Measurements from ENCODE around the gene ZNF423.

DNA sequence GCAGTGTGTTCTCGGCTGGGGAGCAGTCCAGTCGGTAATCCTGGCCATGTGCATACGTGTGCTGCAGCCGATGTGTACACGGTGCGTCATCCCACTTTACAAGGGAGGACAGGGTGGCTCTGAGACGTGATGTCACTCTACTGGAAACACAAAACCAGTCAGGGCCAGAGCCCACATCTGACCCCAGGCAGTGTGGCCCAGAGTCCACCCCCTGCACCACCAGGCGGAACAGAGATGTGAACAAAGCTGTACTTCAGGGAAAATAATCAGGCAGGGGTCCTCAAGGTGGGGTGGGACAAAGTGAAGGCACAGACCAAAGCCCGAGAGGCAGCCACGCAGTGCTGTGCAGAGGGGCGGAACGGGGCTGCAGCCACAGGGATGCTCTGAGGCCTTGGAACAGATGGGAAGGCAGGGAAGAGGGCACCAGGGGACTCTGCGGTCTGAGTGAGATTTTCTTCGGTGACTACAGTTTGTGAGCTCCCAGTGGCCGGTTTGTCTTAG, 181.5 kb downstream of the ZNF423 start:
- no peak for TF ChIP-seq NR1H2 (CRISPR knock-in tag; IDR thresholded peaks at IDR 0.05)
- TF ChIP-seq EP300 (IDR thresholded peaks at IDR 0.05; ENCODE audit: low read length): no peak
- TF ChIP-seq, protein P1, sequence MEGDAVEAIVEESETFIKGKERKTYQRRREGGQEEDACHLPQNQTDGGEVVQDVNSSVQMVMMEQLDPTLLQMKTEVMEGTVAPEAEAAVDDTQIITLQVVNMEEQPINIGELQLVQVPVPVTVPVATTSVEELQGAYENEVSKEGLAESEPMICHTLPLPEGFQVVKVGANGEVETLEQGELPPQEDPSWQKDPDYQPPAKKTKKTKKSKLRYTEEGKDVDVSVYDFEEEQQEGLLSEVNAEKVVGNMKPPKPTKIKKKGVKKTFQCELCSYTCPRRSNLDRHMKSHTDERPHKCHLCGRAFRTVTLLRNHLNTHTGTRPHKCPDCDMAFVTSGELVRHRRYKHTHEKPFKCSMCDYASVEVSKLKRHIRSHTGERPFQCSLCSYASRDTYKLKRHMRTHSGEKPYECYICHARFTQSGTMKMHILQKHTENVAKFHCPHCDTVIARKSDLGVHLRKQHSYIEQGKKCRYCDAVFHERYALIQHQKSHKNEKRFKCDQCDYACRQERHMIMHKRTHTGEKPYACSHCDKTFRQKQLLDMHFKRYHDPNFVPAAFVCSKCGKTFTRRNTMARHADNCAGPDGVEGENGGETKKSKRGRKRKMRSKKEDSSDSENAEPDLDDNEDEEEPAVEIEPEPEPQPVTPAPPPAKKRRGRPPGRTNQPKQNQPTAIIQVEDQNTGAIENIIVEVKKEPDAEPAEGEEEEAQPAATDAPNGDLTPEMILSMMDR (IDR thresholded peaks at IDR 0.05 in 2 of 3, conservative IDR thresholded peaks at IDR 0.05 in 1 of 3; ENCODE audit: insufficient read depth in 2 of 3, low read depth in 1 of 3, low read length in 3 of 3): no peak
- no peak for TF ChIP-seq EZH2 (IDR thresholded peaks at IDR 0.05; ENCODE audit: borderline replicate concordance, low read depth, low read length)
- no peak for TF ChIP-seq PML (IDR thresholded peaks at IDR 0.05; ENCODE audit: low read length)
- no peak for TF ChIP-seq ZNF121 (CRISPR knock-in tag; conservative IDR thresholded peaks at IDR 0.05)
